NB4 (cell line): ENCODE data around the gene DGKB.

ENCODE experiments used
- DNase-seq: peaks from one replicate; pipeline ENCODE4 v3.0.0; 2010; ENCODE audit warnings: low read depth
- H3K4me3 ChIP-seq: one replicate; pipeline ENCODE4 v1.5.1; 2011; ENCODE audit warnings: mild to moderate bottlenecking, low read depth, low read length, moderate library complexity
- CTCF ChIP-seq: IDR thresholded peaks from one replicate; pipeline ENCODE4 v1.5.1; 2012; ENCODE audit warnings: low read depth, low read length
- MAX ChIP-seq: IDR thresholded peaks from 2 replicates; pipeline ENCODE4 v1.6.1; 2011; ENCODE audit warnings: low read depth, low read length
- MYC ChIP-seq: IDR thresholded peaks from 2 replicates; pipeline ENCODE4 v1.6.1; 2011; ENCODE audit warnings: low read depth, low read length
- POLR2A ChIP-seq: IDR thresholded peaks from 2 replicates; pipeline ENCODE4 v1.6.1; 2011; ENCODE audit warnings: mild to moderate bottlenecking; ENCODE audit not compliant: insufficient read length; ENCODE audit errors: extremely low read depth

DGKB gene

GRCh38 chr7:14432924-14433323 lies 469.6 kb downstream of the DGKB start:
- H3K4me3 ChIP-seq, result no peak overlapping the region
- TF ChIP-seq MAX (no peak), CTCF (no peak), POLR2A (no peak), MYC (no peak)
- DNase-seq, result no peak

GRCh38 chr7:14430926-14431325 lies 471.6 kb downstream of the DGKB start:
- TF ChIP-seq MYC, result no peak
- TF ChIP-seq POLR2A, result no peak
- no peak for TF ChIP-seq CTCF
- no peak for TF ChIP-seq MAX
- DNase-seq, result no peak

GRCh38 chr7:14425559-14425958 lies 477.0 kb downstream of the DGKB start:
- TF ChIP-seq CTCF (no peak), POLR2A (no peak), MAX (no peak), MYC (no peak)
- H3K4me3 ChIP-seq, result no peak overlapping the region
- DNase-seq, result no peak

More at GRCh38 chr7:14430926-14431325, 471.6 kb downstream of the DGKB start:
- no peak overlapping the region for H3K4me3 ChIP-seq

GRCh38 chr7:14424675-14425074 lies 477.9 kb downstream of the DGKB start:
- no peak overlapping the region for H3K4me3 ChIP-seq
- TF ChIP-seq MAX (no peak), CTCF (no peak), POLR2A (no peak), MYC (no peak)
- DNase-seq, result no peak

GRCh38 chr7:14420768-14421167 lies 481.8 kb downstream of the DGKB start:
- TF ChIP-seq POLR2A (no peak), MAX (no peak), MYC (no peak), CTCF (no peak)
- DNase-seq, result no peak
- no peak overlapping the region for H3K4me3 ChIP-seq

- TF ChIP-seq POLR2A, result no peak
- no peak for TF ChIP-seq CTCF
- TF ChIP-seq MAX, result no peak
- TF ChIP-seq MYC, result no peak
- DNase-seq, result no peak
- H3K4me3 ChIP-seq, result no peak overlapping the region
Observed at GRCh38 chr7:14419531-14419930, 483.0 kb downstream of the DGKB start.
